Tibial nerve (tissue), 3 donors: ENCODE measurements around the gene VKORC1L1.
"Not testable (repeated sequence)": the region's sequence is repeated elsewhere in the genome, so short reads cannot be mapped to it uniquely, and the experiment has no call there.

Experiments used
- CTCF ChIP-seq, 5 experiments: fragments of 200-600 bp in 3 of 5; fragments of 450-650 bp in 2 of 5; sonication (generic) in 3 of 5; IDR thresholded peaks; one replicate each; pipeline ENCODE4 v1.5.1; 2016 to 2019; ENCODE audit warnings: antibody characterized with exemption in 5 of 5, mild to moderate bottlenecking in 3 of 5, moderate library complexity in 2 of 5
- POLR2A ChIP-seq, 2 donors: fragments of 450-650 bp; IDR thresholded peaks; one replicate each; pipeline ENCODE4 v1.6.1; 2017; ENCODE audit warnings: antibody characterized with exemption in 2 of 2, mild to moderate bottlenecking in 2 of 2, moderate library complexity in 2 of 2

GRCh38 chr7:65867681-65868080, 5.2 kb upstream of the VKORC1L1 start:
- not testable (repeated sequence) for TF ChIP-seq CTCF, POLR2A (IDR thresholded peaks at IDR 0.05)
